IPS-15b (cell line): ENCODE results near the gene METTL25B.

Experiments used
- H3K27me3 ChIP-seq: one replicate; pipeline ENCODE4 v1.6.1; 2013; ENCODE audit warnings: low read length; ENCODE audit not compliant: control insufficient read depth, insufficient read depth
- H3K36me3 ChIP-seq: one replicate; pipeline ENCODE4 v1.6.1; 2013; ENCODE audit warnings: low read length; ENCODE audit not compliant: control insufficient read depth, insufficient read depth
- H3K4me1 ChIP-seq: one replicate; pipeline ENCODE4 v1.6.1; 2013; ENCODE audit warnings: mild to moderate bottlenecking, low read length; ENCODE audit not compliant: control insufficient read depth, insufficient read depth
- H3K4me3 ChIP-seq: one replicate; pipeline ENCODE4 v1.5.1; 2013; ENCODE audit warnings: low read depth, low read length
- H3K9ac ChIP-seq: one replicate; pipeline ENCODE4 v1.6.1; 2013; ENCODE audit warnings: low read depth, mild to moderate bottlenecking, low read length
- H3K9me3 ChIP-seq: one replicate; pipeline ENCODE4 v1.6.1; 2013; ENCODE audit warnings: mild to moderate bottlenecking, low read length; ENCODE audit not compliant: control insufficient read depth, insufficient read depth

Gene METTL25B

DNA sequence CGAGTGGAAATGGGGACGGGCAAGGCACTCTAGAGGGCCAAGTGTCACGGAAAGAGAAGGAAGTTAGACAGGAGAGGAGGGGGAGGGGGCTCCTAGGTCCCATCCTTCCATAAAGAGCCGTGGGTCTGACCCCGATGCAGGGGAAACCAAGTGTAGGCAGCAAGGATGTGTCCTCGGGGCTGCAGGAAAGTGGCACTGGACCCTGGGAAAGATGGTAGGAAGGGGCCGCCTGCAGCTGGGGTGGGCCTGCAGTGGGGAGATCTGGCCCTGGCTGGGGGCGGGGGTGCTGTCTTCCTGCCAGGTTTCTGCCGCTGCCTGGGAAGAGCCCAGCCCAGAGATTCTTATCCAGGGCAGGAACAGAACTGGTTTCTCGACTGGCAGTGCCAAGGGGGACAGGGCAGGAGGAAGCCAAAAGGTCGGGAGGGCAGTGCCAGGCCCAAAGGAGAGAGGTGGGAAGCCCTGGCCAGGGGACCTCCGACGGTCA, 35.8 kb upstream of the METTL25B start:
- Histone ChIP-seq H3K9ac (peak overlapping the region; percentile 47), H3K27me3 (no peaks in the 10 kb centered on the region), H3K9me3 (no peaks in the 10 kb centered on the region), H3K36me3 (no peaks in the 10 kb centered on the region), H3K4me1 (peaks cover 37% of the 10 kb centered on the region), H3K4me3 (peak overlapping the region; percentile 48)

- Histone ChIP-seq H3K36me3 (peaks cover under 1% of the 10 kb centered on the region), H3K4me1 (peaks cover 37% of the 10 kb centered on the region), H3K9me3 (no peaks in the 10 kb centered on the region), H3K9ac (no peak overlapping the region), H3K4me3 (peak overlapping the region; percentile 49), H3K27me3 (no peaks in the 10 kb centered on the region)
Observed at GRCh38 chr1:156692925-156693847, 35.1 kb upstream of the METTL25B start.

DNA sequence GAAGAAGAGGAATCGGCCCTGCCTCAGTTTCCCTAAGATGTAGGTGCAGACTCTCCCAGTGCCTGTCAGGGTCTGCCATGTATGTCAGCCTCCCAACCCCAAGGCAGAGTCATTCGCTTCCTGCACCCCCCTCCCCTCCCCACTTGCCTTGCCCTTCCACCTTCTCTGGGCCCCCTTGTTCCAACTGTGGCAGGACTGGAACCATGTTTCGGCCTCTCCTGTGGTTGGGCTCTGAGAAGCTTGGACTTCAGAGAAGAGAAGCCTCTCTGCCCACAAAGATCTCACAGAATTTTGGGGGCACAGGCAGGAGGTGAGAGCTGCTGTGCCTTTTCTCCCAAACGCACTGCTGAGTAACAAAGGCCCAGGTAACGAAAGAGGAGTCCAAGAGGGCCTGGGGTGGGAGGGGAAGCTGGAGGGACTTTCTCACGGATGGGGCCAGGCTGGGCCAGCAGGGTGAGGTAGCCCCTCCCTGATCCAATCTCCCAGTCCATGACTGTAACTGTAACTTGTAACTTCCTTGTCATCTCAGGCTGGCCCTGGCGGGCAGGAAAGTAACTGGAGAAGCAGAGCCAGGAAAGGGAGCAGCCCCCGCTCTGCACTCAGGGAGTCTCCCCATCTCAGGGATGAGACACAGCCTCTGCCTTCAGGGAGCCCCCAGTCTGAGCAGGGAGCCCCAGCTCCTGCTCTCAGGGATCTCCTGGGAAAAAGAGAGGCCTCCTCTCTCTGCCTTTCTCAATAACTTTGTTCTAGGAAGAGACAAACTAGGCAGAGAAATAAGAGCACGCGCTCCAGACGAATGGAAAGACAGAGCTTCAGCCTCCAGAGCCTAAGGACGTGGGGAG, 34.2 kb upstream of the METTL25B start:
- no peaks in the 10 kb centered on the region for H3K27me3 ChIP-seq
- H3K4me1 ChIP-seq, result peaks cover 37% of the 10 kb centered on the region
- H3K36me3 ChIP-seq, result peaks cover 7% of the 10 kb centered on the region
- H3K9ac ChIP-seq, result no peak overlapping the region
- H3K4me3 ChIP-seq, result peak overlapping the region; percentile 49
- no peaks in the 10 kb centered on the region for H3K9me3 ChIP-seq

GRCh38 chr1:156694690-156694962, 33.6 kb upstream of the METTL25B start:
- no peak overlapping the region for H3K9ac ChIP-seq
- H3K4me3 ChIP-seq, result no peak overlapping the region

DNA sequence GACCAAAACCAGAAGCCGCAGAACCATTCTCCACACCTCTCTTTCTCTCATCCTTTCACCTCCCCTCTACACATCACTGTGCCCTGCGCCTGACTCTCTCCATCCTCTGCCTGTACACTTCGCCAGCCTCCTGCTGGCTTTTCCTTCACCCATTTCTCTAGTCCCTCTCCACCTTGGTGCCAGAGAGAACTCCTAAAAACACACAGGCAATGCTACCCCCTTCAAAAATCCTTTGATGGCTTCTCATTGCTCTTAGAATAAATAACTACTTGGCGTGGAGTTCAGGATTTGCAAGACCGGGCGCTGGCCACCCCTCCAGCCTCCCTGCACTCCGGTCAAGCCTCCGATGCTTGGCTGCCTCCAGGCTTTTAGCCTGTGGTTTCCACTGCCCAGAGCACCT, 31.5 kb upstream of the METTL25B start:
- Histone ChIP-seq H3K36me3 (peaks cover 31% of the 10 kb centered on the region), H3K4me1 (peaks cover 22% of the 10 kb centered on the region), H3K9ac (no peak overlapping the region), H3K27me3 (no peaks in the 10 kb centered on the region), H3K4me3 (no peak overlapping the region), H3K9me3 (no peaks in the 10 kb centered on the region)

More at GRCh38 chr1:156694690-156694962, 33.6 kb upstream of the METTL25B start:
- Histone ChIP-seq H3K27me3 (no peaks in the 10 kb centered on the region), H3K36me3 (peaks cover 12% of the 10 kb centered on the region), H3K9me3 (no peaks in the 10 kb centered on the region), H3K4me1 (peaks cover 37% of the 10 kb centered on the region)

DNA sequence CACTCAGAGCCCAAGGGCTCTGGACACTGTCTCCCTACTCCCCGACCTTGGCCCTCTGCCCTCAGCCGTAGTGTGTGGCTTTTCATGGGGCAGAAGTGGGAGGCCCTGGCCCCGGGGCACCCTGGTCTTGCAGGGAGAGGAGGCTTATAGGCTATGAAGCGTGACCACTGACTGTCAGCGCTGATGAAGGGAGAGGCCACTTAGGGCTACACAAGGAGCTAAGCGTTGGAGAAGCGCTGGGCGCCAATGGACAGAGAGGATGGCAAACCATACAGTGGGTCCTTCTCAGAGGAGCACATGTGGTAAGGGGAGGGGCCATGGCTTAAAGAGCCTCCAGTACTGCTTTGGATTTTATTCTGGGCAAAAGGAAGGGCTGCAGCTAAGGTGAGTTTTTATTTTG, 30.8 kb upstream of the METTL25B start:
- peaks cover 17% of the 10 kb centered on the region for H3K4me1 ChIP-seq
- no peaks in the 10 kb centered on the region for H3K9me3 ChIP-seq
- H3K36me3 ChIP-seq, result peaks cover 31% of the 10 kb centered on the region
- no peak overlapping the region for H3K4me3 ChIP-seq
- H3K27me3 ChIP-seq, result no peaks in the 10 kb centered on the region
- no peak overlapping the region for H3K9ac ChIP-seq

GRCh38 chr1:156698995-156699394, 29.3 kb upstream of the METTL25B start:
- Histone ChIP-seq H3K4me3 (no peak overlapping the region), H3K36me3 (peaks cover 31% of the 10 kb centered on the region), H3K9ac (no peak overlapping the region), H3K27me3 (peaks cover 2% of the 10 kb centered on the region), H3K4me1 (peaks cover 13% of the 10 kb centered on the region), H3K9me3 (no peaks in the 10 kb centered on the region)

GRCh38 chr1:156700736-156701531, 27.3 kb upstream of the METTL25B start:
- Histone ChIP-seq H3K4me1 (peaks cover 7% of the 10 kb centered on the region), H3K9me3 (no peaks in the 10 kb centered on the region), H3K36me3 (peaks cover 31% of the 10 kb centered on the region), H3K4me3 (no peak overlapping the region), H3K27me3 (peaks cover 11% of the 10 kb centered on the region), H3K9ac (no peak overlapping the region)

- H3K9me3 ChIP-seq, result no peaks in the 10 kb centered on the region
- peaks cover 11% of the 10 kb centered on the region for H3K27me3 ChIP-seq
- peak overlapping the region; percentile 5 for H3K9ac ChIP-seq
- H3K36me3 ChIP-seq, result peaks cover 29% of the 10 kb centered on the region
- peaks cover 11% of the 10 kb centered on the region for H3K4me1 ChIP-seq
- H3K4me3 ChIP-seq, result peak overlapping the region; percentile 85
Observed at GRCh38 chr1:156703336-156703735, 24.9 kb upstream of the METTL25B start.

DNA sequence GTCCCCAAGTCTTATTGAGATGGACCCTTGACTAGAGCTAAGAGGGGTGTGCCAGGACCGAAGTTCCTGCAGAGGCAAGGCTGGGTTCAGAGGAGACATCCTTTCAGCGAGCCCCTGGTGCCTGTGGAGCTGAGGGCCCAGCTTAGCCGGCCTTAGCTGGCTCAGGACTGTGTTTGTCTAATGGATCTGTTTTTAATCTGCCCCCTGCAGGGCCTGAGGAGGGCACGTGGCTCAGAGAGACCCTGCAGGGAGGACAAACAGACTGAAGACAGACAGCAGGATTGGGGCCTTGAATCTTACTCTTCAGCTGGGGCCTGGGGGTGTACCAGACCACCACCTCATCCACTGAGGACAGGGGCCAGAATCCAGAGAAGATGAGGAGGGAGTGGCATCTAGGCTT, 24.5 kb upstream of the METTL25B start:
- peaks cover 15% of the 10 kb centered on the region for H3K4me1 ChIP-seq
- H3K36me3 ChIP-seq, result peaks cover 26% of the 10 kb centered on the region
- peak overlapping the region; percentile 5 for H3K9ac ChIP-seq
- peak overlapping the region; percentile 85 for H3K4me3 ChIP-seq
- H3K9me3 ChIP-seq, result no peaks in the 10 kb centered on the region
- peaks cover 11% of the 10 kb centered on the region for H3K27me3 ChIP-seq

DNA sequence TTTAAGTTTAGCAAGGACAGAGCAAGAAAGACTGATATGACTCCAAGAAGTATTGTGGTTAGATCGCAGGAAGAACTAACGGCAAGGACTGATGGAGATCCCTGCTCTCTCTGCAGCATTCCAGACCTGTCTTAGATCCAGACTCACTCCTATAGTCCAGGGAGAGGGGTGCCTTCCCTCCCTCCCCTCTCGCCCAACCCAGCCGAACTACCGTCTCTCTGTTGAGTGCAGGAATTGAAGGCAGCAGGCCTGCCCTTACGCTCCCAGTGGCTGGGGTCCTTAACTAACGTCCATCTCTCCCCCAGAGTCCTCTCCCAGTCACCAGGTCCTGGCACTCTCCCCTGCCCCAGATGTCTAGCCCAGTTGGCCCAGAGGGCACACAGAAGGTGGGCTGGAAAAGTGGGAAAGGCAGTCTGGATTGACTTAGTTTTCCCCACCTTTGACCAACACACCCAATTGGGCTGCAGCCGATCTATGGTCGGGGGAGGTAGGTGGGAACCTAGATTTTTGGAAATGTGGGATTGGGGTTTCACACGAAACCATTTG, 24.0 kb upstream of the METTL25B start:
- Histone ChIP-seq H3K9ac (peak overlapping the region; percentile 5), H3K36me3 (peaks cover 22% of the 10 kb centered on the region), H3K4me3 (peak overlapping the region; percentile 85), H3K9me3 (no peaks in the 10 kb centered on the region), H3K4me1 (peaks cover 20% of the 10 kb centered on the region), H3K27me3 (peaks cover 11% of the 10 kb centered on the region)
